HG02943 (cell line): Measurements from ENCODE around the gene PCSK1N.
"Not testable (repeated sequence)": the region's sequence is repeated elsewhere in the genome, so short reads cannot be mapped to it uniquely, and the experiment has no call there.

Experiments
- ATAC-seq: cut with Tn5 transposase; IDR thresholded peaks from one replicate; pipeline ENCODE4 v1.9.1; 2021; ENCODE audit warnings: mild to moderate bottlenecking, low read depth, moderate library complexity; ENCODE audit not compliant: unreplicated experiment

Gene PCSK1N

DNA sequence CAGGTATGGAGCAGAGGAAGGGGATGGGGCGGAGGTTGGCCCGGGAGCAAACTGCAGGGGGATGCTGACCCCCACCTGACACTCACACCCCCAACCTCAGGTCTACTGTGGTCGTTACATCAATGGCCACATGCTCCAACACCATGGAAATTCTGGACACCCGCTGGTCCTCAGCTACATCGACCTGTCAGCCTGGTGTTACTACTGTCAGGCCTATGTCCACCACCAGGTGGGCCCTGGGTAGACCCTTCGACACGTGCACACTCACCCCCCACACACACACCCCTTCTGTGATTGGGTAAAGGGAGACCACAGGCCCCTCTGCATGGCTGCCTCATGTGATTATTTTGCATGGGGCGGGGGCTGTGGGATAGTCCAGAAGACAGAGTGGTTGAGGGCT, 11.3 kb downstream of the PCSK1N start:
- ATAC-seq, result no peak

DNA sequence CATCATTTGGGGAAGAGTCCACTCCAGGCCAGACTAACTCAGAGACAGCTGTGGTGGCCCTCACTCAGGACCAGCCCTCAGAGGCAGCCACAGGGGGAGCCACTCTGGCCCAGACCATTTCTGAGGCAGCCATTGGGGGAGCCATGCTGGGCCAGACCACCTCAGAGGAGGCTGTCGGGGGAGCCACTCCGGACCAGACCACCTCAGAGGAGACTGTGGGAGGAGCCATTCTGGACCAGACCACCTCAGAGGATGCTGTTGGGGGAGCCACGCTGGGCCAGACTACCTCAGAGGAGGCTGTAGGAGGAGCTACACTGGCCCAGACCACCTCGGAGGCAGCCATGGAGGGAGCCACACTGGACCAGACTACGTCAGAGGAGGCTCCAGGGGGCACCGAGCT, 12.4 kb downstream of the PCSK1N start:
- no peak for ATAC-seq

DNA sequence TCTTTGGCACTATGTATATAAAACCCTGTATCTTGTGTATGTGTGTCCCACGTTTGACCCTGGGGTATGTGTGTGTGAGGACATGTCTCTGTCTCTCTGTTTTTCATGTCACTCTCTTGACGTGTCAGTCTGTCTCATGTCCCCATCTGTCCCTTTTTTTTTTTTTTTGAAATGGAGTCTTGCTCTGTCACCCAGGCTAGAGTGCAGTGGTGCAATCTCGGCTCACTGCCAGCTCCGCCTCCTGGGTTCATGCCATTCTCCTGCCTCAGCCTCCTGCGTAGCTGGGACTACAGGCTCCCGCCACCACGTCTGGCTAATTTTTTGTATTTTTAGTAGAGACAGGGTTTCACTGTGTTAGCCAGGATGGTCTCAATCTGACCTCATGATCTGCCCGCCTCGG, 16.0 kb downstream of the PCSK1N start:
- not testable (repeated sequence) for ATAC-seq

DNA sequence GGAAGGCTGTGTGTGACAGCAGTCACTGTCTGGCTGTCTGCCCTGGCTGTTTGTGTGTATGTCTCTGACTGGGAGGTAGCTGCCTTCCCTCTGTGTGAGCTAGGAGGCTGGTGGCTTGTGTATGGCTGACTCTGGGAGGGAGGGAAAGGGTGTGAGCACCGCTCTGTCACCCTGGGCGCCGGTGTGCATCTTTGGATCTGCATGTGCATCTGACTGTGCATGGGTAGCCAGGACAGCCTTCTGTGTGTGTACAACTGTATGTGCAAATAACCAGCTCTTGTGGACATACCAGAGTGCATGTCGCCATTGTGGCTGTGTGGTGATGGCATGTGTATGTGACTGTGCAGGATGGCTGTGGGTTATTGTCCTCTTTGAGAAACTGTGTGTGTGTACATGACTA, 16.5 kb downstream of the PCSK1N start:
- no peak for ATAC-seq

DNA sequence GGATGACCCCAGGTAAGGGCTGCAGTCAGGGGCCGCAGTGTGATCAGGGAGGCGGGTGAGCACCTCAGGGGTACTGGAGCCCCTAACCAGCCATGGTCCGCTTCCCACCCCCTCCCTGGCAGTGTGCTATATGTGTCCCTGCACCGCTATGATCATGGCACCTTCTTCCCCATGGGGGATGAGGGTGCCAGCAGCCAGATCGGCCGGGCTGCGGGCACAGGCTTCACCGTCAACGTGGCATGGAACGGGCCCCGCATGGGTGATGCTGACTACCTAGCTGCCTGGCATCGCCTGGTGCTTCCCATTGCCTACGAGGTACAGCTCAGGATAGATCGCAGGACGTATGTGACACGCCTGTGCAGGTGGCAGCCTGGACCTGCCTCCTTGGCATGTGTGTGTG, 17.3 kb downstream of the PCSK1N start:
- no peak for ATAC-seq

DNA sequence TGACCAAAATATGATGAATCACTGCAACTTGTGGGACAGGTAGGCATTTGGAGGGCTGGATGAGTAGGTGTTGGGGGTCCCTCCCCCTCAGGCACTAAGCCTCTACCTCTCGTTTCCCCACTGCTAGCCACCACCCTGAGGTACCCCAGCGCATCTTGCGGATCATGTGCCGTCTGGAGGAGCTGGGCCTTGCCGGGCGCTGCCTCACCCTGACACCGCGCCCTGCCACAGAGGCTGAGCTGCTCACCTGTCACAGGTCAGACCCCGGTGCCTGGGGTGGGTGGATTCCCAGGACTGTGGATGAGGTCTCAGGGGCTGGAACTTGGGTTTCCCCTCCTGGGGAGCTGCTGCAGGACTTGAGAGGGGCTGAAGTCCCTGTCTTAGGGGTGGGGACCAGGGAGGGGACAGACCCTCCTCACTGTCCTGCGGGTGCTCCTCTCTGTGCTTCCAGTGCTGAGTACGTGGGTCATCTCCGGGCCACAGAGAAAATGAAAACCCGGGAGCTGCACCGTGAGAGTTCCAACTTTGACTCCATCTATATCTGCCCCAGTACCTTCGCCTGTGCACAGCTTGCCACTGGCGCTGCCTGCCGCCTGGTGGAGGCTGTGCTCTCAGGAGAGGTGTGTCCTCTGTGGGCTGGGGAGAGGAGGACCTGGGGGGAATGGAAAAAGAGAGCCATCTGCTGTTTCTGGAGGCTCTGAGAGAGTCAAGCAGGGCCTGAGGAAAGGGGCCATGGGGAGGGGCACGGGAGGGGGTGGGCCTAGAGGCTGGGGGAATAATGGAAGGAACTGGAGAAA, 19.2 kb downstream of the PCSK1N start:
- no peak for ATAC-seq

DNA sequence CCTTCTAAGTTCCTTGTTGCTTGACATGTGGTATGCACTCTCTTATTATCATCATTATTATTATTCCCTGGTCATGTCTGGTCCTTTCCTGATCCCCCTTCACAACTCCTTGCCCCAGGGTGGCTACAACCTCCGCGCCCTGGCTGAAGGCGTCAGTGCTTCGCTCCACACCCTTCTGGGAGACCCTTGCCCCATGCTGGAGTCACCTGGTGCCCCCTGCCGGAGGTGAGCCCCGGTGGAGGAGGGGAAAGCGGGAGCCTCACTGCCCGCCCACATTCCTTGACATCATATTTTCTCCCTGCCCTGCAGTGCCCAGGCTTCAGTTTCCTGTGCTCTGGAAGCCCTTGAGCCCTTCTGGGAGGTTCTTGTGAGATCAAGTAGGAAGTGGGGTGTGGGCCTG, 20.1 kb downstream of the PCSK1N start:
- no peak for ATAC-seq

DNA sequence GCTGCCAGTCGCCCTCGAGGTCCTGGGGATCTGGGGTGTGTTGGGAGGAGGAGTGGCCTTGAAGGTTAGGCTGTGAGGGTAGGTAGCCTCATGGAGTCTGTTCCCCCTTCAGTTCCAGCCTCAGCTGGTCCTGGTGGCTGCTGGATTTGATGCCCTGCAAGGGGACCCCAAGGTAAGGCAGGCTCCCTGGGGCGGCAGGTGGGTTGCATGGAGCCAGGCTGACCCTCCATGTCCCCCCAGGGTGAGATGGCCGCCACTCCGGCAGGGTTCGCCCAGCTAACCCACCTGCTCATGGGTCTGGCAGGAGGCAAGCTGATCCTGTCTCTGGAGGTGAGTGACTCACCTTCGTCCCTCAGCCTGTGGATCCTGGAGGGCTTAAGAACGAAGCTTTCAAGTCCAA, 20.7 kb downstream of the PCSK1N start:
- ATAC-seq, result no peak

DNA sequence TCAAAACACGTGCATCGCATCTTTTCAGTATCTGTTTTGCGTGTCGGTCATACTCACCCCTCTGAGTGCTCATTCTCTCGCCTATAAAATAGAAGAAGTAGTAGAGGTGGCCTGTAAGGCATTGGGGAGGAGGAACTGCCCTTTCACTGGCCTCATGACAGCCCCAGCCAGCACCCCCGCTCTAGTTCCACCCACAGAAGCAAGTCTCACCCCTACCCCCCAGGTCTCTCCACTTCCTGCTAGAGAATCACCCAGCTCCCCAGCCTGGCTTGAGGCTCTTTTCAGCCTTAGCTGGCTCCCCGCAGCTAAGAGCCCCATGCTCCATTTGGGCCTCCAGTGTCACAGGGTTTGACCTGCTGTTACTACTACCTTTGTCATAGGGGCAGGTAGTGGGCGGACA, 21.8 kb downstream of the PCSK1N start:
- no peak for ATAC-seq

DNA sequence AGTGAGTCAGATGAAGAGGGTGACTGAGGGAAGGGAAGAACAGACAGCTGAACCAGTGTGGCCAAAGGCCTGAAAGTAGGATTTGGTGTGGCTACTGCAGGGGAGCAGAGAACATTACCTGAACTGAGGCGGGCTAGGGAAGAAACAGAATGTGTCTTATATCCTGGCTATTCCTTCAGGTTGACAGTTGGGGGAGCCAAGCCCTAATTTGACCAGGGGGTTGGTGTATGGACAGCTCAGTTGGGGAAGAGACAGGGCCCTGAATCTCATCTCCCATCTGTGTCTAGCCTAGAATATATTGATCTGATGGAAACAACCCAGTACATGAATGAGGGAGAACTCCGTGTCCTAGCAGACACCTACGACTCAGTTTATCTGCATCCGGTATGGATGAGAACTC, 29.3 kb downstream of the PCSK1N start:
- ATAC-seq, result no peak

DNA sequence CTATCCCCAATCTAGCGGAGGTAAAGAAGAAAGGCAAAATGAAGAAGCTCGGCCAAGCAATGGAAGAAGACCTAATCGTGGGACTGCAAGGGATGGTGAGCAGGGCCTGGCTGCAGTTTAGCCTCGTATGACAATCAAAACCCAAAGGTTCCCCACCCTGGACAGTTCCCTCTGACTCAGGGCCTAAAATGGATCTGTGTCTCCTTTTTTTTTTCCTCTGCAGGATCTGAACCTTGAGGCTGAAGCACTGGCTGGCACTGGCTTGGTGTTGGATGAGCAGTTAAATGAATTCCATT, 32.6 kb downstream of the PCSK1N start:
- ATAC-seq, result no peak

DNA sequence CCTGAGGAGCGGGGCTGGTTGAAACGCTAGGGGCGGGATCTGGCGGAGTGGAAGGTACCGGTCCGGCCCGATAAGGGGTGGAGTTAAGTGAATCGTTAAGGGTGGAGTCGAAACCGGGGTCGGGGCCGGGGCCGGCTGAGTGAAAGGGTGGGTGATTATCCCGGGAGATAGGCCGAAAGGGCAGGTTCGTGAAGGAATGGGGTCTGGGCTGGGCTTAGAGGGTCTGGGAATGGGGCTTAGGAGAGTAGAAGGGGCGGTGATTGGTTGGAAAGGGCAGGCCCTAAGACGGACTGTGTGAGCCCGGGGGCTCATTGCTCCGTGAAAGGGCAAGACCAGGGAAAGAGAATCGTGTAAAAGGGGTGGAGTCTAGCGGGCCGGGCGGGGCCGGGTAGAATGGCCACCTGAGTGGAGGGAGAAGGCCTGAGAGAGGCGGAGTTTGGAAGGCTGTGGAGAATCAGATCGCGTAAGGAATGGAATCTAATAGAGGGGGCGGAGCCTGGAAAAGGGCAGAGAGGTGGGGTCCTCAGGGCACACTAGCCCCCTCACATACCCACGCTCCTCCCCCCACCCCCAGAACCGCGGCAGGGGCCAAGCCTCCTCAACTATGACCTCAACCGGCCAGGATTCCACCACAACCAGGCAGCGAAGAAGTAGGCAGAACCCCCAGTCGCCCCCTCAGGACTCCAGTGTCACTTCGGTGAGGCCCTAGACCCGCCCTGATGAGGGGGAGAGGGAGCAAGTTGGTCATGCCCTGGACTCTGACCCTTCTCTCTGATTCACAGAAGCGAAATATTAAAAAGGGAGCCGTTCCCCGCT, 33.1 kb downstream of the PCSK1N start:
- peak; percentile 37 for ATAC-seq

DNA sequence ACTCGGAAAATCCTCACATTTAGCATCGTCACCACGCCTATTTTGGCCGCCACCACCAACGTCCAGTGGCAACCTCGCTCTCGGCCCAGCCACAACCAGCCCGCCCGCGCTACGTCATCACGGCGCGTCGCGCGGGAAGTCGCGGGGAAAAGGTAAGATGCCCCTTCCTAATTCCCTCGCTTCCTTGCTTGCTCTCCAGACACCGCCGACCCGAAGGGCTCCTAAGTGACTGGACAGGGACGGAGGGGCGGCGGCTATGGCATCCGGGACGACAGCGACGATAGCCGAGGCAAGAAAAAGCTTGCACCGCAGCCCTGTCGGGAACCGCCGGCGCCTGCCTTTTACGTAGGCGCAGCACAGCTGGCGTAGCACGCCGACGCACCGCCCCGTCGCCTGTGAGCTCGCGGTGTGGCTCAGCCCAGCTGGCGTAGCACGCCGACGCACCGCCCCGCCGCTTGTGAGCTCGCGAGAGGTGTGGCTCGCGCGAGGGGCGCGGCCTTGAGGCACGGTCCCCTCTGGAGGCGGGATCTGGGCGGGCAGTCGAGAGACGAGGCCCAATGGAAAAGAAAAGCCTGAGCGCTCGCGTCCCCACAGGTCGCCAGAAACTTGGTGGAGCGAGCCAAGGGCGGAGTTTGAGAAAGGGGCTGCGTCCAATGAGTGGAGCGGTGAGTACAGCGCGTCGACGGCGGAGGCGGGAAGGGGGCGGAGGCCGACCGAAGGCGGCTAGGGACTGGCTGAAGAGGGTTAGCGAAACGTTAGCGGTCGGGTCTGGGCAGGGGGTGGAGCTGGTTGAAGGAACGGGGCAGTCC, 33.9 kb downstream of the PCSK1N start, which contains the start of gene HDAC6:
HDAC6 (plus strand) TSS at position 788 of the 809 bp plus-strand sequence. CDS start 626 bp downstream, outside the sequence.
- ATAC-seq, result peak; percentile 83

DNA sequence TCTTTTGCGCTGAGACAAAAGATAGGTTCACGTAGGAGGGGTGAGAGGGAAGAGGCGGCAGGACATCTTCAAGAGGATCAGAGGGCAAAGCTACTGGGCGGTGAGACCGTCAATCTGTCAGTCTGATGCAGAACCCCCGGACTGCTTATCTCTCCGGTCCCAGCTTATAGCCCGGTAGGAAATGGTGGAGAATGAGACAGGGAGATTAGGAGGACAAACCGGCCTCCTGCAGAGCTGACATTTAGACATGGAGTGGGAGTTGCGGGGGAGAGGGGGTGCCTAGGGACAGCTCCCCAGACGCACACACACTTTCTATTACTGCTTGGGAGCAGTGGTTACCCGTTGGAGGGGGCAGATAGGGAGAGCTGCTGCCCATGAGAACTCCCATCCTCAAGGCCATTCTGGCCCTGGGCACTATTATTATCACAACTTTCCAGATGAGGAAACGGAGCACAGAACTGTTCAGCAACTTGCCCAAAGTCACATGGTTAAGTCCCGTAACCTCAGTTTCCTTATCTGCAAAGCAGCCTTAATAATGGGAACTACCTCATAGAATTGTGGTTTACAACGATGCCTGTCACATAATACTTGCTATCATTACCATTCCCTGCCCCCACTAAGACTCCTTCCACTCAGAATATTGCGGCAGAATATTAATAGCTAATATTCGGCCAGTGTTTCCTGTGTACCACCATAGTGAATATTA, 34.7 kb downstream of the PCSK1N start:
- no peak for ATAC-seq

DNA sequence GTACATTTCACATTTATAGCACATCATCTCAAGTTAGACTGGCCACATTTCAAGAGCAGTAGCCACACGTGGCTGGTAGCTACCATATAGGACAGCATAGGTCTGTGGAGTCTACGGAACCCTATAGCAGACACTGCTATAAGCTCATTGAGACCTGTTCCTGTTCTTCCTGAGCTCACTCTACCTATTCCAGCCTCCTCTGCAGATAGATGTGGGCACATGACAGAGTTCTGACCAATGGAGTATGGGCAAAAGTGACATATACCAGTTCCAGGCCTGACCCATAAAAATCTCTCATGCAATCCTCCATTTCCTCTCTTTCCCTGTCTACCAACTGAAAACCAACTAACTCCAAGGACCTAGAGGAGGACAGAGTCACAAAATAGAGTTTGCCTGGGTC, 37.1 kb downstream of the PCSK1N start:
- ATAC-seq, result no peak

DNA sequence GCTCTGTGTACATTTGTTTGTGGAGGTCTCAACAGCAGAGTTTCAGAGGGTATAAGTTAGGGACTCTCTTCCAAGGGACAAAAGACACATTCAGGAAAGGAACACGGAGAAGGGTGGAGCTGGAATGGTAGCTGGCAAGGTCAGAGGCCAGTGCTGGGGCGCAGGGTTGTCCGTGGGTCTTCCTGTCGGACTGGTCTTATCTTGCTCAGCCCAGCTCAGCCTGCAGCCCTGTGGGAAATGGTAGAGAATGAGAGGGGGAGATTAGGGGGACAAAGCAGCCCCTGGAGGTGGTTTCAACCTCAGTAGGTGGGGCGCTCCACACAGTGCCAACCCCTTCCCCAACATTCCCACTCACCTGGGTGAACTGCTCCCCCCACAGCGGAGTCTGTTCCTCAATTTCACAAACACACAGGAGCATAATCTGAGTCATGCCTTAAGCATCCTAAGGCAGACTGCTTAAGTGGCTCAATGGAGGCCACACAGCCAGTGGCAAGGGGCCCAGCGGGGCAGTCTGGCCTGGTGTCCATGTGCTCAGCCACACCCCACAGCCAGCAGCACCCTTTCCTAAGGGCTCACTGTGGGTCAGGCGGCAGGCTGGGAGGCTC, 40.4 kb downstream of the PCSK1N start:
- no peak for ATAC-seq

DNA sequence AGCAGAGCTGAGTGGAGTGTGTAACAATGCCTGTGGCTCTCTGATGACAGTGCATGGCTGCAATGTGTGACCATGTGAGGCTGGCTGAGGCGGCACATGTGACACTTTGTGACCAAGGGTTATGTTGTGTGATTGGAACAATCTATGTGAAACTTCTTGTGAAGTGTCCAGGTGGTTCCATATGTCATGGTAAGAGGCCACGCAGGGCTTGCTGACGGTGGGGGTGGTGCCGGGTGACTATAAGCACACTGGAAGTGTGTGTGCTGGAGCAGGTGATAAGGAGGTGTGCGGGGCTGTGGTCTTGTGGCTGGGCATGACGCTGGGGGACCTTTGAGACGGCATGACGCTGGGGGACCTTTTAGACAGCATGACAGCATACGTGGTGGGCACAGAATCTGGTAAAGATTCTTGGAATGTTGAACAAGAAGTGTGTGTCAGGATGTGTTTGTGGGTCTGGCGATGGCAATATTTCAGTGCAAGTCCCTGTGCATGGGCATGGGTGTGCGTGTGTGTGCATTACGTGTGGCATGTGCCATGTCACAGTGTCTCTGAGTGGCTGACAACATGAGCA, 41.0 kb downstream of the PCSK1N start:
- no peak for ATAC-seq

DNA sequence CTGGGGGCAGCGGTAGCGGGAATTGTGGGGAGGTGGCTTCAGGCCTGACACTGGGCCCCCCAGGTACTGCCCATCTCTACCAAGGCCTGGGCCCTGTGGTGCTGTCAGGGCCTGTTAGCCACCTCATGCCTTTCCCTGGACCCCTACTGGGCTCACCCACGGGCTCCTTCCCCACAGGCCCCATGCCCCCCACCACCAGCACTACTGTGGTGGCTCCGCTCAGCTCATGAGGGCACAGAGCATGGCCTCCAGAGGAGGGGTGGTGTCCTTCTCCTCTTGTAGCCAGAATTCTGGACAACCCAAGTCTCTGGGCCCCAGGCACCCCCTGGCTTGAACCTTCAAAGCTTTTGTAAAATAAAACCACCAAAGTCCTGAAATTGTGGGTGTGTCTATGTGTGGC, 41.5 kb downstream of the PCSK1N start:
- no peak for ATAC-seq

DNA sequence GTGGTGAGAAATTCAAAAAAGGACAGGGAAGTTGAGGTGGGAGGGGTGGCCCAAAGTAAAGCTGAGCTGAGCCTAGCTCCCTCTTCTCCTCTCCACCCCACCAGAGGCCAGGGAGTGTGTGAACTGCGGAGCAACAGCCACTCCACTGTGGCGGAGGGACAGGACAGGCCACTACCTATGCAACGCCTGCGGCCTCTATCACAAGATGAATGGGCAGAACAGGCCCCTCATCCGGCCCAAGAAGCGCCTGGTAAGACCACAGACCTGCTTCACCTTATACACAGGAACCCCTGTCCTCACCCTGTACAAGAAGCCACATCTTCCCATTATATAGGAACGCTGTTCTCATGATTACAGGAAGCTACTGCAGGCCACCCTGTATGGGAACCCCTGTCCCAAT, 43.2 kb downstream of the PCSK1N start:
- no peak for ATAC-seq
